Amygdala (tissue), 56 donors: Measurements from ENCODE around the gene HSD11B1L.
"Not testable (repeated sequence)": the region's sequence is repeated elsewhere in the genome, so short reads cannot be mapped to it uniquely, and the experiment has no call there.

Source experiments
- DNase-seq, 56 donors: peaks; one replicate each; lab custom pipeline; 2025; lab: John Stamatoyannopoulos, UW

Gene HSD11B1L

GRCh38 chr19:5697890-5698634 is 17.2 kb downstream of the HSD11B1L start:
- no peak for DNase-seq

- no peak for DNase-seq
Measured at GRCh38 chr19:5698635-5699422, 18.0 kb downstream of the HSD11B1L start.

GRCh38 chr19:5700455-5701092 is 19.7 kb downstream of the HSD11B1L start:
- no peak for DNase-seq

- not testable (repeated sequence) for DNase-seq
Measured at GRCh38 chr19:5702053-5702410, 21.2 kb downstream of the HSD11B1L start.

- DNase-seq = no peak
Measured at GRCh38 chr19:5703819-5704818, 23.3 kb downstream of the HSD11B1L start.

GRCh38 chr19:5705552-5705951 is 24.7 kb downstream of the HSD11B1L start:
- DNase-seq = no peak

GRCh38 chr19:5706876-5707573 is 26.2 kb downstream of the HSD11B1L start:
- no peak for DNase-seq

- DNase-seq = no peak
Measured at GRCh38 chr19:5707576-5708575, 27.0 kb downstream of the HSD11B1L start.

- DNase-seq = no peak
Measured at GRCh38 chr19:5711025-5711424, 30.2 kb downstream of the HSD11B1L start.

GRCh38 chr19:5711713-5712161 is 30.9 kb downstream of the HSD11B1L start:
- DNase-seq = no peak

- no peak for DNase-seq
Measured at GRCh38 chr19:5713228-5713627, 32.4 kb downstream of the HSD11B1L start.

GRCh38 chr19:5714816-5715215 is 34.0 kb downstream of the HSD11B1L start:
- DNase-seq = no peak

GRCh38 chr19:5717215-5717935 is 36.5 kb downstream of the HSD11B1L start:
- no peak for DNase-seq

- no peak for DNase-seq
Measured at GRCh38 chr19:5718037-5718578, 37.3 kb downstream of the HSD11B1L start.

GRCh38 chr19:5718579-5719273 is 37.9 kb downstream of the HSD11B1L start:
- DNase-seq = no peak

- no peak for DNase-seq
Measured at GRCh38 chr19:5719274-5719960, 38.6 kb downstream of the HSD11B1L start.
